IMR-90 (cell line): Measurements from ENCODE around the gene BGLAP. TPM values are rescaled to one million over a fixed set of nuclear protein-coding genes. Genes with fewer than 3 reads are reported as not detected.

ENCODE experiments used
- ATAC-seq: fragments of 200-7000 bp; cut with Tn5 transposase; 2 replicates; pipeline ENCODE4 v1.9.1; 2020; ENCODE audit warnings: low read depth, mild to moderate bottlenecking, moderate library complexity
- BruUV-seq: library from RNA; stranded (reverse); fragments of 400-500 nt; replicated peaks from 2 replicates; lab custom pipeline; 2021; lab: Mats Ljungman, UMichigan
- CTCF ChIA-PET: fragments of 300-600 bp; formaldehyde crosslinking; extraction: SDS; loops from one replicate; lab custom pipeline; 2021; ENCODE audit warnings: antibody characterized with exemption; lab: Yijun Ruan, JAX
- POLR2A ChIA-PET: fragments of 300-600 bp; sonication (Branson Sonifier 250); formaldehyde crosslinking; loops from one replicate; lab custom pipeline; 2022; ENCODE audit warnings: antibody characterized with exemption; ENCODE audit not compliant: unreplicated experiment; lab: Charles Lee
- DNase-seq: peaks from one replicate; pipeline ENCODE4 v3.0.0; 2013
- H2AFZ ChIP-seq: replicated peaks from 2 replicates; pipeline ENCODE3; 2013; ENCODE audit warnings: low read length, mild to moderate bottlenecking; ENCODE audit not compliant: poor library complexity
- H2AK5ac ChIP-seq: 2 replicates; pipeline ENCODE4 v1.6.1; 2013; ENCODE audit warnings: low read depth, low read length, inconsistent platforms
- H2AK9ac ChIP-seq: replicated peaks from 2 replicates; pipeline ENCODE3; 2013; ENCODE audit warnings: mild to moderate bottlenecking, low read depth, low read length, moderate library complexity; ENCODE audit not compliant: poor library complexity
- H2BK120ac ChIP-seq: 2 replicates; pipeline ENCODE4 v1.6.1; 2013; ENCODE audit warnings: low read depth, low read length, inconsistent platforms
- H2BK15ac ChIP-seq: 3 replicates; pipeline ENCODE4 v1.6.1; 2013; ENCODE audit warnings: low read depth, low read length, inconsistent platforms
- H2BK20ac ChIP-seq: 2 replicates; pipeline ENCODE4 v1.6.1; 2013; ENCODE audit warnings: low read depth, mild to moderate bottlenecking, inconsistent platforms, low read length, moderate library complexity
- H2BK5ac ChIP-seq: 2 replicates; pipeline ENCODE4 v1.6.1; 2013; ENCODE audit warnings: mild to moderate bottlenecking, low read depth, low read length, inconsistent platforms; ENCODE audit not compliant: poor library complexity, severe bottlenecking
- H3K14ac ChIP-seq: replicated peaks from 2 replicates; pipeline ENCODE4 v1.6.1; 2013; ENCODE audit warnings: low read depth, low read length, inconsistent platforms
- H3K18ac ChIP-seq: 2 replicates; pipeline ENCODE4 v1.6.1; 2013; ENCODE audit warnings: low read depth, low read length, control low read depth
- H3K23ac ChIP-seq: 2 replicates; pipeline ENCODE4 v1.6.1; 2013; ENCODE audit warnings: low read depth, low read length, inconsistent platforms
- H3K27ac ChIP-seq: 2 replicates; pipeline ENCODE4 v1.5.1; 2013; ENCODE audit warnings: mild to moderate bottlenecking, control low read depth, low read length; ENCODE audit not compliant: insufficient read depth
- H3K27me3 ChIP-seq: 2 replicates; pipeline ENCODE4 v1.6.1; 2013; ENCODE audit warnings: low read length; ENCODE audit not compliant: control insufficient read depth, insufficient read depth
- H3K36me3 ChIP-seq: 2 replicates; pipeline ENCODE4 v1.6.1; 2013; ENCODE audit warnings: low read length, mixed read lengths; ENCODE audit not compliant: control insufficient read depth, insufficient read depth
- H3K4ac ChIP-seq: 2 replicates; pipeline ENCODE4 v1.6.1; 2013; ENCODE audit warnings: low read depth, low read length, inconsistent platforms
- H3K4me1 ChIP-seq: 2 replicates; pipeline ENCODE4 v1.6.1; 2013; ENCODE audit warnings: low read length, mixed read lengths; ENCODE audit not compliant: control insufficient read depth, insufficient read depth
- H3K4me2 ChIP-seq: 2 replicates; pipeline ENCODE4 v1.6.1; 2013; ENCODE audit warnings: low read depth, mild to moderate bottlenecking, control low read depth, low read length, moderate library complexity
- H3K4me3 ChIP-seq: 2 replicates; pipeline ENCODE4 v1.5.1; 2013; ENCODE audit warnings: low read depth, mild to moderate bottlenecking, control low read depth, low read length, moderate library complexity; ENCODE audit not compliant: insufficient read depth
- H3K56ac ChIP-seq: 2 replicates; pipeline ENCODE4 v1.6.1; 2013; ENCODE audit warnings: low read length, inconsistent platforms; ENCODE audit not compliant: insufficient read depth; ENCODE audit errors: extremely low read depth
- H3K79me1 ChIP-seq, 2 experiments: 2 replicates each; pipeline ENCODE4 v1.6.1; 2013; ENCODE audit warnings: low read length in 2 of 2, inconsistent platforms in 1 of 2, low read depth in 1 of 2
- H3K9ac ChIP-seq: 2 replicates; pipeline ENCODE4 v1.6.1; 2013; ENCODE audit warnings: low read depth, low read length, control low read depth
- H3K9me1 ChIP-seq: 2 replicates; pipeline ENCODE4 v1.6.1; 2013; ENCODE audit warnings: low read length, inconsistent platforms; ENCODE audit not compliant: insufficient read depth
- H3K9me3 ChIP-seq: 2 replicates; pipeline ENCODE4 v1.6.1; 2013; ENCODE audit warnings: low read length; ENCODE audit not compliant: control insufficient read depth, insufficient read depth
- H4K20me1 ChIP-seq: 2 replicates; pipeline ENCODE4 v1.6.1; 2013; ENCODE audit warnings: low read length, inconsistent platforms; ENCODE audit not compliant: insufficient read depth
- H4K5ac ChIP-seq: 2 replicates; pipeline ENCODE4 v1.6.1; 2013; ENCODE audit warnings: mild to moderate bottlenecking, low read depth, low read length, control low read depth
- H4K8ac ChIP-seq, 2 experiments: 2 replicates each; pipeline ENCODE4 v1.6.1; 2013; ENCODE audit warnings: low read depth in 2 of 2, low read length in 2 of 2, control low read depth in 1 of 2, inconsistent platforms in 1 of 2
- H4K91ac ChIP-seq: 2 replicates; pipeline ENCODE4 v1.6.1; 2013; ENCODE audit warnings: low read depth, low read length, inconsistent platforms; ENCODE audit not compliant: insufficient read depth
- RCOR1 ChIP-seq: IDR thresholded peaks from 2 replicates; pipeline ENCODE4 v1.6.1; 2012; ENCODE audit warnings: mild to moderate bottlenecking, low read length, improper control_type of control experiment; ENCODE audit not compliant: insufficient replicate concordance
- WGBS, 2 experiments: methylation state at CpG; one replicate each; pipeline versions ENCODE4 v1.1.5 to v1.1.7; 2013; ENCODE audit warnings: missing lambda C conversion rate in 2 of 2; ENCODE audit not compliant: insufficient read length in 1 of 2; ENCODE audit errors: extremely low coverage in 2 of 2; 5-methylcytosine and 5-hydroxymethylcytosine counted together
- dilution Hi-C: fragments of 300-500 bp; cut with HindIII; formaldehyde crosslinking; loops from one replicate; pipeline ENCODE4 v1.14.3; 2018; ENCODE audit warnings: low sequenced_read_pairs; ENCODE audit not compliant: unreplicated experiment
- in situ Hi-C: fragments of 300-500 bp; cut with MboI; formaldehyde crosslinking; loops from 3 replicates; pipeline ENCODE4 v1.14.3; 2019; ENCODE audit warnings: low sequenced_read_pairs, inconsistent platforms, mixed read lengths
- intact Hi-C: fragments of 100-400 bp; cut with micrococcal nuclease; formaldehyde crosslinking; loops from 2 replicates; pipeline ENCODE4 v1.10.0; 2022
- polyA plus RNA-seq, 3 experiments: library from polyadenylated mRNA; depleted of rRNA; stranded (reverse); fragments of >200 nt; gene quantifications; 2 replicates each; pipeline ENCODE4 v1.2.3, GENCODE V29; 2012; ENCODE audit warnings: low replicate concordance in 1 of 3
- total RNA-seq: library from RNA; depleted of rRNA; stranded (reverse); fragments of >200 nt; gene quantifications from 2 replicates; pipeline ENCODE4 v1.2.3, GENCODE V29; 2012

The BGLAP gene
- total and polyA plus RNA-seq, 2 of the 4 experiments (the other 2 are of a cell fraction), result 0.67 TPM; not detected in 1

- H4K5ac ChIP-seq, result no peak overlapping the region
- no peak overlapping the region for H2BK20ac ChIP-seq
- peaks cover 68% of the 10 kb centered on the region for H3K36me3 ChIP-seq
- no peak overlapping the region for H3K4me2 ChIP-seq
- in situ Hi-C loops (no loop called here), intact Hi-C loops (no loop called here), dilution Hi-C loops (no loop called here)
- no CpG with 5 or more reads among the region's 3 CpGs for WGBS, 2 experiments
- ChIA-PET CTCF (no interaction called here), POLR2A (no interaction called here)
- H3K18ac ChIP-seq, result no peak overlapping the region
- TF ChIP-seq RCOR1, result no peak
- H3K4ac ChIP-seq, result no peak overlapping the region
- no peak for DNase-seq
- H3K23ac ChIP-seq, result no peak overlapping the region
- H3K27ac ChIP-seq, result no peak overlapping the region
- no peak overlapping the region for H4K91ac ChIP-seq
- no peak overlapping the region for H3K4me3 ChIP-seq
- no peak overlapping the region for H2BK120ac ChIP-seq
- no peak overlapping the region for H2BK5ac ChIP-seq
- H4K8ac ChIP-seq, result no peak overlapping the region
- H3K9ac ChIP-seq, result no peak overlapping the region
- no peak overlapping the region for H2AK5ac ChIP-seq
- H2BK15ac ChIP-seq, result no peak overlapping the region
- peaks cover 13 to 57% of the 10 kb centered on the region in 2 experiments; a peak in 3 of 4 replicates for H3K79me1 ChIP-seq
- BruUV-seq, result no TSS peak
- H3K9me3 ChIP-seq, result no peaks in the 10 kb centered on the region
- H4K20me1 ChIP-seq, result peaks cover 13% of the 10 kb centered on the region; the same call in 1 of the 2 replicates
- H3K4me1 ChIP-seq, result peaks cover 1% of the 10 kb centered on the region; the same call in 1 of the 2 replicates
- peaks cover 10% of the 10 kb centered on the region for H3K9me1 ChIP-seq
- no peak overlapping the region for H2AFZ ChIP-seq
- H2AK9ac ChIP-seq, result no peak overlapping the region
- H3K14ac ChIP-seq, result no peak overlapping the region
- no peak for ATAC-seq
- H3K27me3 ChIP-seq, result no peaks in the 10 kb centered on the region
- H3K56ac ChIP-seq, result no peak overlapping the region
Measured at GRCh38 chr1:156270314-156270713, 28.3 kb downstream of the BGLAP start.
